PC-3 (cell line): Measurements from ENCODE around the gene SUSD6.

Experiments used
- EZH2 ChIP-seq: fragments of 300-600 bp; sonication (generic); IDR thresholded peaks from one replicate; pipeline ENCODE4 v1.6.1; 2017; ENCODE audit warnings: antibody characterized with exemption, mild to moderate bottlenecking, low read length; ENCODE audit not compliant: unreplicated experiment
- EZH2phosphoT487 ChIP-seq: fragments of 300-600 bp; sonication (generic); IDR thresholded peaks from 2 replicates; pipeline ENCODE4 v1.6.1; 2018; ENCODE audit warnings: mild to moderate bottlenecking, antibody characterized with exemption, low read length, borderline replicate concordance
- TF ChIP-seq, protein P1 (sequence below): fragments of 300-600 bp; sonication (generic); conservative IDR thresholded peaks from 2 replicates; pipeline ENCODE4 v1.5.1; 2017; ENCODE audit warnings: antibody characterized with exemption, low read depth, mild to moderate bottlenecking, low read length

DNA sequence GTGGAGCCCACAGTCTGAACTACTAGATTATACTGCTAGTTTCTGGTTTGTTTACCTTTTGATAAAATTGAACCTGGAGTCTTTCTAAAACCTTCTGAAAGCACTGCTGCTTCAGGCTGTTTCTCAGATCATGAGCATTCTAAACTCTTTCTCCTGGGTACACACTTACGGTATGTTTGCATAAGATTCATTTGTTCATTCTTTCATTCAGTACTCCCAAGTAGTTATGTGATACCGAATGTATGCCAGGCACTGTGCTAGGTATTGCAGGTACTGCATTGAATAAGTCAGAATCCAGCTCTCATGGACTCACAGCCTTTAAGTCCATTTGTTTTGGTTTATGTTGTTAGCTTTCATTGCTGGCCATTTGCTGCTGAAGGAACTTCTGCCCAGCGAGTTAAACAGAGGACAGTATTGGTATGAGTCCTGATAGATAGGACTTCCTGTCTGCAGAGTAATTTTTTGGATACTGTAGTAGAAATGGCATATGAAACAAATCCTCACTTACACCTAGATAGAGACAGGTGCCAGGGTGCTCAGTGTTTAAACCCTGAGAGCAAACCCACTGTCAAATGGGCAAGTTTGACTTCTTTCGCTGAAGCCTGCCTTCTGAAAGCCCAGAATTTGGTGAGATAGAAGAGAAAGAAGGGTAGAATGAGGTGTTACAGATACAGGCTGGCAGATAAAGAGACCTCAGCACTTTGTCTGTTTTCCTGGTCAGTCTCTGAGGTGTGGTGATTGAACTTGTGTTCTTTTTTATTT lies 2.1 kb downstream of the SUSD6 start:
- TF ChIP-seq, protein P1, sequence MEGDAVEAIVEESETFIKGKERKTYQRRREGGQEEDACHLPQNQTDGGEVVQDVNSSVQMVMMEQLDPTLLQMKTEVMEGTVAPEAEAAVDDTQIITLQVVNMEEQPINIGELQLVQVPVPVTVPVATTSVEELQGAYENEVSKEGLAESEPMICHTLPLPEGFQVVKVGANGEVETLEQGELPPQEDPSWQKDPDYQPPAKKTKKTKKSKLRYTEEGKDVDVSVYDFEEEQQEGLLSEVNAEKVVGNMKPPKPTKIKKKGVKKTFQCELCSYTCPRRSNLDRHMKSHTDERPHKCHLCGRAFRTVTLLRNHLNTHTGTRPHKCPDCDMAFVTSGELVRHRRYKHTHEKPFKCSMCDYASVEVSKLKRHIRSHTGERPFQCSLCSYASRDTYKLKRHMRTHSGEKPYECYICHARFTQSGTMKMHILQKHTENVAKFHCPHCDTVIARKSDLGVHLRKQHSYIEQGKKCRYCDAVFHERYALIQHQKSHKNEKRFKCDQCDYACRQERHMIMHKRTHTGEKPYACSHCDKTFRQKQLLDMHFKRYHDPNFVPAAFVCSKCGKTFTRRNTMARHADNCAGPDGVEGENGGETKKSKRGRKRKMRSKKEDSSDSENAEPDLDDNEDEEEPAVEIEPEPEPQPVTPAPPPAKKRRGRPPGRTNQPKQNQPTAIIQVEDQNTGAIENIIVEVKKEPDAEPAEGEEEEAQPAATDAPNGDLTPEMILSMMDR = no peak
- no peak for TF ChIP-seq EZH2phosphoT487
- no peak for TF ChIP-seq EZH2
